HCT116 (cell line): ENCODE measurements around the gene PEX11A. TPM values are rescaled to one million over a fixed set of nuclear protein-coding genes. Genes with fewer than 3 reads are reported as not detected.

Experiments used
- ATAC-seq: fragments of 200-7000 bp; cut with Tn5 transposase; 2 replicates; pipeline ENCODE4 v1.9.1; 2020; ENCODE audit warnings: mild to moderate bottlenecking, moderate library complexity
- BruUV-seq: library from RNA; stranded (reverse); fragments of 400-500 nt; replicated peaks from 2 replicates; lab custom pipeline; 2021; lab: Mats Ljungman, UMichigan
- CTCF ChIA-PET: fragments of 300-600 bp; sonication (Branson Sonifier 250); formaldehyde crosslinking; loops from one replicate; lab custom pipeline; 2021; ENCODE audit warnings: antibody characterized with exemption; lab: Charles Lee
- POLR2A ChIA-PET: fragments of 300-600, 350-600 bp; sonication (Branson Sonifier 250); formaldehyde crosslinking; loops from one replicate; lab custom pipeline; 2021; ENCODE audit warnings: antibody characterized with exemption; lab: Charles Lee
- RAD21 ChIA-PET, 2 experiments: fragments of 300-600 bp; sonication (Branson Sonifier 250); formaldehyde crosslinking; loops; one replicate each; lab custom pipeline; 2023; ENCODE audit warnings: low total read pairs in 2 of 2; ENCODE audit not compliant: uncharacterized antibody in 2 of 2, unreplicated experiment in 2 of 2, low non-redundant PET in 1 of 2; lab: Charles Lee
- DNase-seq: peaks from one replicate; pipeline ENCODE4 v3.0.0-alpha.2; 2010; ENCODE audit warnings: low read depth, low spot score
- H2AFZ ChIP-seq: fragments of 200-600 bp; shearing (Covaris generic), sonication (generic); 2 replicates; pipeline ENCODE4 v1.6.1; 2017; ENCODE audit warnings: low read depth, mixed run types, mixed read lengths, antibody characterized with exemption, low read length; ENCODE audit not compliant: poor library complexity, severe bottlenecking
- H3K27ac ChIP-seq: 2 replicates; pipeline ENCODE4 v1.5.1; 2012; ENCODE audit warnings: low read depth, low read length
- H3K27me3 ChIP-seq: fragments of 200-600 bp; sonication (generic); 2 replicates; pipeline ENCODE4 v1.6.1; 2016; ENCODE audit warnings: mixed run types, low read length, mixed read lengths; ENCODE audit not compliant: insufficient read depth
- H3K36me3 ChIP-seq, 2 experiments: fragments of 200-500 bp in 1 of 2; fragments of 200-600 bp in 1 of 2; sonication (Bioruptor generic) in 1 of 2; sonication (generic) in 1 of 2; 2 replicates each; pipeline versions ENCODE4 v1.5.1 to v1.6.1; 2014 to 2016; ENCODE audit warnings: low read length in 2 of 2, inconsistent platforms in 1 of 2, mixed read lengths in 1 of 2, mixed run types in 1 of 2; ENCODE audit not compliant: insufficient read depth in 2 of 2, control insufficient read depth in 1 of 2
- H3K4me1 ChIP-seq, 2 experiments: fragments of 200-600 bp in 1 of 2; sonication (generic) in 1 of 2; 2 replicates each; pipeline versions ENCODE4 v1.5.1 to v1.6.1; 2012 to 2017; ENCODE audit warnings: low read length in 2 of 2, inconsistent platforms in 1 of 2, mild to moderate bottlenecking in 1 of 2, mixed read lengths in 1 of 2, mixed run types in 1 of 2, moderate library complexity in 1 of 2; ENCODE audit not compliant: insufficient read depth in 2 of 2, control insufficient read depth in 1 of 2
- H3K4me2 ChIP-seq: fragments of 200-600 bp; sonication (generic); 2 replicates; pipeline ENCODE4 v1.6.1; 2017; ENCODE audit warnings: mixed run types, low read length, mixed read lengths
- H3K4me3 ChIP-seq, 2 experiments: fragments of 200-600 bp in 1 of 2; sonication (generic) in 1 of 2; replicated peaks in 1 of 2; 2 replicates each; pipeline ENCODE4 v1.5.1; 2011 to 2016; ENCODE audit warnings: low read length in 2 of 2, control low read depth in 1 of 2, low read depth in 1 of 2, mild to moderate bottlenecking in 1 of 2, mixed read lengths in 1 of 2, mixed run types in 1 of 2
- H3K79me2 ChIP-seq: fragments of 200-600 bp; sonication (generic); 2 replicates; pipeline ENCODE4 v1.6.1; 2017; ENCODE audit warnings: mild to moderate bottlenecking, mixed run types, low read length, moderate library complexity, mixed read lengths; ENCODE audit not compliant: insufficient read depth
- H3K9ac ChIP-seq: fragments of 200-600 bp; sonication (generic); 2 replicates; pipeline ENCODE4 v1.6.1; 2016; ENCODE audit warnings: low read length, mixed read lengths
- H3K9me2 ChIP-seq: fragments of 200-600 bp; sonication (generic), shearing (Covaris generic); 2 replicates; pipeline ENCODE4 v1.6.1; 2017; ENCODE audit warnings: mixed run types, mild to moderate bottlenecking, moderate library complexity; ENCODE audit not compliant: insufficient read depth
- H3K9me3 ChIP-seq, 2 experiments: fragments of 200-500 bp in 1 of 2; fragments of 200-600 bp in 1 of 2; sonication (Bioruptor generic) in 1 of 2; sonication (generic) in 1 of 2; 2 replicates each; pipeline ENCODE4 v1.6.1; 2014 to 2017; ENCODE audit warnings: low read length in 2 of 2, mixed read lengths in 2 of 2, inconsistent platforms in 1 of 2, low read depth in 1 of 2, mild to moderate bottlenecking in 1 of 2, mixed run types in 1 of 2, moderate library complexity in 1 of 2; ENCODE audit not compliant: control insufficient read depth in 1 of 2, insufficient read depth in 1 of 2
- H4K20me1 ChIP-seq: fragments of 200-600 bp; sonication (generic), shearing (Covaris generic); 2 replicates; pipeline ENCODE4 v1.6.1; 2017; ENCODE audit warnings: mixed run types, mild to moderate bottlenecking, moderate library complexity; ENCODE audit not compliant: insufficient read depth
- CBX3 ChIP-seq: IDR thresholded peaks from 2 replicates; pipeline ENCODE4 v1.6.1; 2012; ENCODE audit warnings: low read depth
- CEBPB ChIP-seq: IDR thresholded peaks from 2 replicates; pipeline ENCODE4 v1.6.1; 2012; ENCODE audit warnings: low read depth
- EGR1 ChIP-seq: IDR thresholded peaks from 2 replicates; pipeline ENCODE4 v1.6.1; 2012; ENCODE audit warnings: low read depth
- ELF1 ChIP-seq: IDR thresholded peaks from 2 replicates; pipeline ENCODE4 v1.6.1; 2012; ENCODE audit warnings: low read depth, borderline replicate concordance
- EZH2 ChIP-seq: fragments of 200-600 bp; sonication (generic); IDR thresholded peaks from 2 replicates; pipeline ENCODE4 v1.6.1; 2017; ENCODE audit warnings: antibody characterized with exemption, mixed run types
- FOSL1 ChIP-seq: IDR thresholded peaks from 2 replicates; pipeline ENCODE4 v1.6.1; 2012; ENCODE audit warnings: low read depth
- JUND ChIP-seq: IDR thresholded peaks from 2 replicates; pipeline ENCODE4 v1.6.1; 2012
- POLR2A ChIP-seq: IDR thresholded peaks from 2 replicates; pipeline ENCODE4 v1.7.0; 2011; ENCODE audit warnings: borderline replicate concordance; ENCODE audit not compliant: insufficient read depth, insufficient read length; ENCODE audit errors: extremely low read depth
- POLR2AphosphoS5 ChIP-seq: IDR thresholded peaks from 2 replicates; pipeline ENCODE4 v1.6.1; 2011; ENCODE audit warnings: mild to moderate bottlenecking, low read depth, low read length, moderate library complexity
- RAD21 ChIP-seq: IDR thresholded peaks from 2 replicates; pipeline ENCODE4 v1.6.1; 2012; ENCODE audit warnings: low read depth, mild to moderate bottlenecking
- SIN3A ChIP-seq: IDR thresholded peaks from 2 replicates; pipeline ENCODE4 v1.6.1; 2012; ENCODE audit warnings: low read depth
- SP1 ChIP-seq: IDR thresholded peaks from 2 replicates; pipeline ENCODE4 v1.6.1; 2012; ENCODE audit warnings: low read depth
- SRF ChIP-seq: IDR thresholded peaks from 2 replicates; pipeline ENCODE4 v1.6.1; 2012; ENCODE audit warnings: low read depth
- TCF7L2 ChIP-seq: IDR thresholded peaks from 2 replicates; pipeline ENCODE4 v1.7.0; 2011; ENCODE audit warnings: borderline replicate concordance, inconsistent platforms; ENCODE audit not compliant: insufficient read depth, insufficient read length; ENCODE audit errors: extremely low read depth
- YY1 ChIP-seq: IDR thresholded peaks from 2 replicates; pipeline ENCODE4 v1.6.1; 2011; ENCODE audit warnings: low read length, low read depth, moderate library complexity, mild to moderate bottlenecking; ENCODE audit not compliant: insufficient replicate concordance; ENCODE audit errors: extremely low read depth
- ZFX ChIP-seq: fragments of 450-650 bp; IDR thresholded peaks from 2 replicates; pipeline ENCODE4 v1.6.1; 2017
- intact Hi-C: fragments of 100-400 bp; cut with micrococcal nuclease; formaldehyde crosslinking; loops from 2 replicates; pipeline ENCODE4 v1.10.0; 2022
- total RNA-seq: library from RNA; stranded (reverse); gene quantifications from one replicate; pipeline ENCODE4 v1.2.1, GENCODE V29; 2021; ENCODE audit not compliant: unreplicated experiment
- TF ChIP-seq, protein P1 (sequence below), 3 experiments: fragments of 200-600 bp in 1 of 3; sonication (generic) in 1 of 3; IDR thresholded peaks in 2 of 3; conservative IDR thresholded peaks in 1 of 3; 2 replicates each; pipeline ENCODE4 v1.5.1; 2012 to 2017; ENCODE audit warnings: low read depth in 2 of 3, low read length in 2 of 3, antibody characterized with exemption in 1 of 3, borderline replicate concordance in 1 of 3, control low read depth in 1 of 3, mild to moderate bottlenecking in 1 of 3, mixed read lengths in 1 of 3, mixed run types in 1 of 3, moderate library complexity in 1 of 3; ENCODE audit not compliant: insufficient read depth in 1 of 3
- TF ChIP-seq, protein P2 (sequence below): IDR thresholded peaks from 2 replicates; pipeline ENCODE4 v1.6.1; 2012
- TF ChIP-seq, protein P3 (sequence below): IDR thresholded peaks from 2 replicates; pipeline ENCODE4 v1.6.1; 2012; ENCODE audit warnings: low read depth
- TF ChIP-seq, protein P4 (sequence below): IDR thresholded peaks from 2 replicates; pipeline ENCODE4 v1.6.1; 2011; ENCODE audit warnings: mild to moderate bottlenecking, low read length, moderate library complexity; ENCODE audit not compliant: insufficient replicate concordance; ENCODE audit errors: extremely low read depth

Gene PEX11A
- total RNA-seq, 1 experiment from 2014 or later = 7.1 TPM

DNA sequence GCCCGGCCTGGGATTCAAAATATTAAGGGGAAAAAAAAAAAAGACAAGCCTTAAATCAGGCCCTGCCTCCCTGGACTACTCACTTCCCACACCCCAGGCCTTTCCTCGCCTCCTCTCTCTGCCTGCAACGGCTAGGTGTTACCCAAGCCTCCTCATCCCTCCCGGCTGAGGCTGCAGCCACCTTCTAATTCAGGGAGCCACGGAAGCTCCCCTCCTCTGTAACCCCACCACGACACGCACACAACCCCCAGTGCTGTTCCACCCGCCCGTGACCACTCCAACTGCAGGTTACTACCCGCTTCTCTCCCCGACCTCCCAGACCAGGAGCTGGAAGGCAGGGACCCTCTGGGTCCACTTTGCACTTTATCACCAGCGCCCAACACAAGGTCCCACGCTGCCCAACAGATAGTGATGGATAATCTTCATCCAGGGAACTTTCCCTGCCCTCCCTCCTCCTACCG lies 36.2 kb downstream of the PEX11A start:
- Histone ChIP-seq H3K4me3 (no peak overlapping the region), H3K4me1 (no peaks in the 10 kb centered on the region), H3K4me2 (no peak overlapping the region), H3K79me2 (no peaks in the 10 kb centered on the region), H3K27ac (no peak overlapping the region), H3K36me3 (no peaks in the 10 kb centered on the region), H4K20me1 (no peaks in the 10 kb centered on the region), H2AFZ (no peak overlapping the region), H3K9ac (no peak overlapping the region), H3K9me2 (no peaks in the 10 kb centered on the region), H3K9me3 (no peaks in the 10 kb centered on the region), H3K27me3 (no peaks in the 10 kb centered on the region)
- ChIA-PET RAD21 (no interaction called here), POLR2A (no interaction called here), CTCF (no interaction called here)
- ATAC-seq = no peak
- TF ChIP-seq, protein P1, sequence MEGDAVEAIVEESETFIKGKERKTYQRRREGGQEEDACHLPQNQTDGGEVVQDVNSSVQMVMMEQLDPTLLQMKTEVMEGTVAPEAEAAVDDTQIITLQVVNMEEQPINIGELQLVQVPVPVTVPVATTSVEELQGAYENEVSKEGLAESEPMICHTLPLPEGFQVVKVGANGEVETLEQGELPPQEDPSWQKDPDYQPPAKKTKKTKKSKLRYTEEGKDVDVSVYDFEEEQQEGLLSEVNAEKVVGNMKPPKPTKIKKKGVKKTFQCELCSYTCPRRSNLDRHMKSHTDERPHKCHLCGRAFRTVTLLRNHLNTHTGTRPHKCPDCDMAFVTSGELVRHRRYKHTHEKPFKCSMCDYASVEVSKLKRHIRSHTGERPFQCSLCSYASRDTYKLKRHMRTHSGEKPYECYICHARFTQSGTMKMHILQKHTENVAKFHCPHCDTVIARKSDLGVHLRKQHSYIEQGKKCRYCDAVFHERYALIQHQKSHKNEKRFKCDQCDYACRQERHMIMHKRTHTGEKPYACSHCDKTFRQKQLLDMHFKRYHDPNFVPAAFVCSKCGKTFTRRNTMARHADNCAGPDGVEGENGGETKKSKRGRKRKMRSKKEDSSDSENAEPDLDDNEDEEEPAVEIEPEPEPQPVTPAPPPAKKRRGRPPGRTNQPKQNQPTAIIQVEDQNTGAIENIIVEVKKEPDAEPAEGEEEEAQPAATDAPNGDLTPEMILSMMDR (IDR thresholded peaks at IDR 0.05 in 2 of 3, conservative IDR thresholded peaks at IDR 0.05 in 1 of 3; ENCODE audit: borderline replicate concordance in 1 of 3, insufficient read depth in 1 of 3, low read depth in 2 of 3, low read length in 2 of 3) = no peak
- no peak for TF ChIP-seq SRF
- TF ChIP-seq, protein P2, sequence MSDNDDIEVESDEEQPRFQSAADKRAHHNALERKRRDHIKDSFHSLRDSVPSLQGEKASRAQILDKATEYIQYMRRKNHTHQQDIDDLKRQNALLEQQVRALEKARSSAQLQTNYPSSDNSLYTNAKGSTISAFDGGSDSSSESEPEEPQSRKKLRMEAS = no peak
- no peak for TF ChIP-seq POLR2A
- TF ChIP-seq CBX3 = no peak
- TF ChIP-seq EGR1 = no peak
- TF ChIP-seq FOSL1 = no peak
- no peak for TF ChIP-seq SIN3A
- TF ChIP-seq, protein P3, sequence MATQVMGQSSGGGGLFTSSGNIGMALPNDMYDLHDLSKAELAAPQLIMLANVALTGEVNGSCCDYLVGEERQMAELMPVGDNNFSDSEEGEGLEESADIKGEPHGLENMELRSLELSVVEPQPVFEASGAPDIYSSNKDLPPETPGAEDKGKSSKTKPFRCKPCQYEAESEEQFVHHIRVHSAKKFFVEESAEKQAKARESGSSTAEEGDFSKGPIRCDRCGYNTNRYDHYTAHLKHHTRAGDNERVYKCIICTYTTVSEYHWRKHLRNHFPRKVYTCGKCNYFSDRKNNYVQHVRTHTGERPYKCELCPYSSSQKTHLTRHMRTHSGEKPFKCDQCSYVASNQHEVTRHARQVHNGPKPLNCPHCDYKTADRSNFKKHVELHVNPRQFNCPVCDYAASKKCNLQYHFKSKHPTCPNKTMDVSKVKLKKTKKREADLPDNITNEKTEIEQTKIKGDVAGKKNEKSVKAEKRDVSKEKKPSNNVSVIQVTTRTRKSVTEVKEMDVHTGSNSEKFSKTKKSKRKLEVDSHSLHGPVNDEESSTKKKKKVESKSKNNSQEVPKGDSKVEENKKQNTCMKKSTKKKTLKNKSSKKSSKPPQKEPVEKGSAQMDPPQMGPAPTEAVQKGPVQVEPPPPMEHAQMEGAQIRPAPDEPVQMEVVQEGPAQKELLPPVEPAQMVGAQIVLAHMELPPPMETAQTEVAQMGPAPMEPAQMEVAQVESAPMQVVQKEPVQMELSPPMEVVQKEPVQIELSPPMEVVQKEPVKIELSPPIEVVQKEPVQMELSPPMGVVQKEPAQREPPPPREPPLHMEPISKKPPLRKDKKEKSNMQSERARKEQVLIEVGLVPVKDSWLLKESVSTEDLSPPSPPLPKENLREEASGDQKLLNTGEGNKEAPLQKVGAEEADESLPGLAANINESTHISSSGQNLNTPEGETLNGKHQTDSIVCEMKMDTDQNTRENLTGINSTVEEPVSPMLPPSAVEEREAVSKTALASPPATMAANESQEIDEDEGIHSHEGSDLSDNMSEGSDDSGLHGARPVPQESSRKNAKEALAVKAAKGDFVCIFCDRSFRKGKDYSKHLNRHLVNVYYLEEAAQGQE = no peak
- no peak for TF ChIP-seq CEBPB
- TF ChIP-seq RAD21 = no peak
- TF ChIP-seq JUND = no peak
- TF ChIP-seq EZH2 = no peak
- no peak for TF ChIP-seq SP1
- TF ChIP-seq, protein P4, sequence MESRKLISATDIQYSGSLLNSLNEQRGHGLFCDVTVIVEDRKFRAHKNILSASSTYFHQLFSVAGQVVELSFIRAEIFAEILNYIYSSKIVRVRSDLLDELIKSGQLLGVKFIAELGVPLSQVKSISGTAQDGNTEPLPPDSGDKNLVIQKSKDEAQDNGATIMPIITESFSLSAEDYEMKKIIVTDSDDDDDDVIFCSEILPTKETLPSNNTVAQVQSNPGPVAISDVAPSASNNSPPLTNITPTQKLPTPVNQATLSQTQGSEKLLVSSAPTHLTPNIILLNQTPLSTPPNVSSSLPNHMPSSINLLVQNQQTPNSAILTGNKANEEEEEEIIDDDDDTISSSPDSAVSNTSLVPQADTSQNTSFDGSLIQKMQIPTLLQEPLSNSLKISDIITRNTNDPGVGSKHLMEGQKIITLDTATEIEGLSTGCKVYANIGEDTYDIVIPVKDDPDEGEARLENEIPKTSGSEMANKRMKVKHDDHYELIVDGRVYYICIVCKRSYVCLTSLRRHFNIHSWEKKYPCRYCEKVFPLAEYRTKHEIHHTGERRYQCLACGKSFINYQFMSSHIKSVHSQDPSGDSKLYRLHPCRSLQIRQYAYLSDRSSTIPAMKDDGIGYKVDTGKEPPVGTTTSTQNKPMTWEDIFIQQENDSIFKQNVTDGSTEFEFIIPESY = no peak
- TF ChIP-seq YY1 = no peak
- TF ChIP-seq ELF1 = no peak
- TF ChIP-seq TCF7L2 = no peak
- TF ChIP-seq POLR2AphosphoS5 = no peak
- no peak for TF ChIP-seq ZFX
- no peak for DNase-seq
- BruUV-seq = no TSS peak
- intact Hi-C loops = no loop called here
